SJCRH30 (cell line): ENCODE data around the gene LRRC25. TPM values are rescaled to one million over a fixed set of nuclear protein-coding genes. Genes with fewer than 3 reads are reported as not detected.
"Not testable (repeated sequence)": the region's sequence is repeated elsewhere in the genome, so short reads cannot be mapped to it uniquely, and the experiment has no call there.

ENCODE experiments used
- DNase-seq, 2 experiments: peaks; one replicate each; pipeline ENCODE4 v3.0.0-alpha.2; 2015 to 2020
- H3K27ac ChIP-seq: fragments of 250-450 bp; sonication (Bioruptor Pico); 2 replicates; pipeline ENCODE4 v1.5.1; 2020; ENCODE audit warnings: mild to moderate bottlenecking, moderate library complexity
- H3K27me3 ChIP-seq: fragments of 250-450 bp; sonication (Bioruptor Pico); 2 replicates; pipeline ENCODE4 v1.5.1; 2020; ENCODE audit warnings: mild to moderate bottlenecking, moderate library complexity
- H3K36me3 ChIP-seq: fragments of 250-450 bp; sonication (Bioruptor Pico); 2 replicates; pipeline ENCODE4 v1.5.1; 2020; ENCODE audit warnings: mild to moderate bottlenecking, moderate library complexity
- H3K4me1 ChIP-seq: fragments of 250-450 bp; sonication (Bioruptor Pico); 2 replicates; pipeline ENCODE4 v1.5.1; 2020; ENCODE audit warnings: mild to moderate bottlenecking, moderate library complexity
- H3K4me3 ChIP-seq: fragments of 250-450 bp; sonication (Bioruptor Pico); 2 replicates; pipeline ENCODE4 v1.5.1; 2020; ENCODE audit warnings: mild to moderate bottlenecking, moderate library complexity
- H3K9me3 ChIP-seq: fragments of 250-450 bp; sonication (Bioruptor Pico); replicated peaks from 2 replicates; pipeline ENCODE4 v1.5.1; 2020; ENCODE audit warnings: mild to moderate bottlenecking, moderate library complexity
- total RNA-seq: library from RNA; depleted of rRNA; stranded (reverse); fragments of >200 nt; shearing (Covaris generic); gene quantifications from 2 replicates; pipeline ENCODE4 v1.2.3, GENCODE V29; 2014

LRRC25 gene
- total RNA-seq, 1 experiment from 2014 or later, result not detected

DNA sequence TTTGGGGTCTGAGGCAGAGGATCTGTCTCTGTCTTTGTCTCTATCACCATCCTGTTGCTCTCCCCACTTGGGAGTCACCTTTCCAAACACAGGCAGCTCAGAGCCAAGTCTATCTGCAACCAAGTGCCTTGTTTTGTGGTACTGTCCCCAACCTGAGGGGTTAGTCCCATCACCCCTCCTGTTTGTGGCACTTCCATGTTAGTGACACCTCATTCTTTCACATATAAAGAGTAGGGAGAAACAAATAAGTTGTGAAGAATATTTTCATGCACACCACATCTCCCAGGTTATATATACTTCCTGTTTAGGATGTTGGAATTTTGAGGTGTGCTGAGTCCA, 7.7 kb downstream of the LRRC25 start:
- Histone ChIP-seq H3K27ac (no peak overlapping the region), H3K4me3 (no peak overlapping the region), H3K4me1 (peaks cover 2% of the 10 kb centered on the region; the same call in 1 of the 2 replicates), H3K9me3 (no peaks in the 10 kb centered on the region), H3K27me3 (no peaks in the 10 kb centered on the region), H3K36me3 (peaks cover 14% of the 10 kb centered on the region)
- no peak for DNase-seq

DNA sequence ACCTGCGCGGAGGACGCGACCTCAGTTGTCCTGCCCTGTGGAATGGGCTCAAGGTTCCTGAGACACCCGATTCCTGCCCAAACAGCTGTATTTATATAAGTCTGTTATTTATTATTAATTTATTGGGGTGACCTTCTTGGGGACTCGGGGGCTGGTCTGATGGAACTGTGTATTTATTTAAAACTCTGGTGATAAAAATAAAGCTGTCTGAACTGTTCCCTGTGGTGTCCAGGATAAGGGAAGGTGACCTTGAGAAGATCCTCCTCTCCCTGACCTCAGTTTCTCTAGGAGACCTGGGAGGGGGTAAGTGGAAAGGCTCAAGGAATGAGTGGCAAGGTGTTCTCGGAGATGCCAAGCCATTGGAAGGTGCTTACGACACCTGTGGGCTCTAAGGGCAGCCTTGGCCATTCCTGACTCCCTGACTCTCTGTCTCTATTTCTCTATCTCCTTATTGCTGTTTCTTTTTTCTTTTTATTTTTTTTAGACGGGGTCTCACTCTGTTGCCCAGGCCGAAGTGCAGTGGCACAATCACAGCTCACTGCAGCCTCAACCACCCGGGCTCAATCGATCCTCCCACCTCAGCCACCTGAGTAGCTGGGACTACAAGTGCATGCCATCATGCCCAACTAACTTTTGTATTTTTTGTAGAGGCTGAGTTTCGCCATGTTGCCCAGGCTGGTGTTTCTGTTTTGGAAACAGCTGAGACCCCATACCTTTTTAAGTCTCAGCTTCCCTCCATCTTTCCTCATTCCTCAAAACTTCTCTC, 8.3 kb downstream of the LRRC25 start:
- no peaks in the 10 kb centered on the region for H3K9me3 ChIP-seq
- no peak for DNase-seq
- no peak overlapping the region for H3K4me3 ChIP-seq
- no peaks in the 10 kb centered on the region for H3K27me3 ChIP-seq
- peaks cover 2% of the 10 kb centered on the region; the same call in 1 of the 2 replicates for H3K4me1 ChIP-seq
- peaks cover 14% of the 10 kb centered on the region for H3K36me3 ChIP-seq
- H3K27ac ChIP-seq, result no peak overlapping the region

DNA sequence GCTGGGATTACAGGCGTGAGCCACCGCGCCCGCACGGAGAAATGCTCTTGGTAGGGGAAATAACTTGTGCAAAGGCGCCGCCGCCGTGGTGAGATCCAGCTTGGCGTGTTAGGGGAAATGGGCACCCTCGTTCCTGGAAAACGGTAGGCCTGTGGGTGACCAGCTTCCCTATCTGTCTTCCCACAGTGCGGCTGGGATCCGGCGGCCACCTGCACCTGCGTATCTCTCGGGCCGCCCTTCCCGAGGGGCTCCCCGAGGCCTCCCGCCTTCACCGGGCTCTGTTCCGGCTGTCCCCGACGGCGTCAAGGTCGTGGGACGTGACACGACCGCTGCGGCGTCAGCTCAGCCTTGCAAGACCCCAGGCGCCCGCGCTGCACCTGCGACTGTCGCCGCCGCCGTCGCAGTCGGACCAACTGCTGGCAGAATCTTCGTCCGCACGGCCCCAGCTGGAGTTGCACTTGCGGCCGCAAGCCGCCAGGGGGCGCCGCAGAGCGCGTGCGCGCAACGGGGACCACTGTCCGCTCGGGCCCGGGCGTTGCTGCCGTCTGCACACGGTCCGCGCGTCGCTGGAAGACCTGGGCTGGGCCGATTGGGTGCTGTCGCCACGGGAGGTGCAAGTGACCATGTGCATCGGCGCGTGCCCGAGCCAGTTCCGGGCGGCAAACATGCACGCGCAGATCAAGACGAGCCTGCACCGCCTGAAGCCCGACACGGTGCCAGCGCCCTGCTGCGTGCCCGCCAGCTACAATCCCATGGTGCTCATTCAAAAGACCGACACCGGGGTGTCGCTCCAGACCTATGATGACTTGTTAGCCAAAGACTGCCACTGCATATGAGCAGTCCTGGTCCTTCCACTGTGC, 9.1 kb downstream of the LRRC25 start:
- peak in 1 of 2 experiments; percentile 52 for DNase-seq
- Histone ChIP-seq H3K36me3 (peaks cover 14% of the 10 kb centered on the region), H3K27ac (no peak overlapping the region), H3K4me3 (no peak overlapping the region), H3K27me3 (no peaks in the 10 kb centered on the region), H3K4me1 (peaks cover 4% of the 10 kb centered on the region; the same call in 1 of the 2 replicates), H3K9me3 (no peaks in the 10 kb centered on the region)

DNA sequence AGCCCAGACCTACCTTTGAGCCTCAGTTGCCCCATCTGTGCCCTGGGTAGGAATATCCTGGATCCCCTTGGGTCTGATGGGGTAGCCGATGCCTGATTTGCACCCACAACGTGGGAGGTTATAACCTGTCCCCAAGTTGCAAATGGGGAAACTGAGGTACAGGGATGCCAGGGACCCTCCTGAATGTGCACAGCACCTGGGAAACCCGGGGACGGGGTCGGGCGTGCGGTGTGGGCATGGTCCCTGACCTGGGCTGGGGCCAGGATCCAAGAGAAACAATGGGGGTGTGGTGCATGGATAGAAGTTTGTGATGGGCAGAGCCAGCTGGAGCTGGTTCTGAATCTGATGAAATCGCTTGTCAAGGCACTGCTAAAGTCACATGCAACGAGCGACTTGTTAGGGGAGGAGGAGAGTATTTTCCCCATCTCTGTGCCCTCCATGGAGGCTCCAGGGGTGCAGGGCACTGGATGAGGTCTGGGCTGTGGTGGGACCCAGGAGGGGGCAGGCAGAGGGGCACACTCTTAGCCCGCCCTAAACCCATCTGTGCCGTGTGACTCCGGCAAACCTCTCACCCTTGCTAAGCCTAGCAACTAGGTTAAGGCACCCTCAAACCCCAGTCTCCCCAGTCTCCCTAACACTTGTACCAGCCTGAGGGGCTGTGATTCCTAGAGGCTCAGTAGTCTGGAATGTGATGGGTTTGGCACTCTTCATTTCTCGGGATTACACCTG, 10.7 kb downstream of the LRRC25 start:
- Histone ChIP-seq H3K36me3 (peaks cover 14% of the 10 kb centered on the region), H3K4me1 (peaks cover 10% of the 10 kb centered on the region), H3K27me3 (no peaks in the 10 kb centered on the region), H3K9me3 (no peaks in the 10 kb centered on the region), H3K4me3 (peak overlapping the region; percentile 71), H3K27ac (peak overlapping the region; percentile 91)
- DNase-seq, result peak; percentile 85 to 91

DNA sequence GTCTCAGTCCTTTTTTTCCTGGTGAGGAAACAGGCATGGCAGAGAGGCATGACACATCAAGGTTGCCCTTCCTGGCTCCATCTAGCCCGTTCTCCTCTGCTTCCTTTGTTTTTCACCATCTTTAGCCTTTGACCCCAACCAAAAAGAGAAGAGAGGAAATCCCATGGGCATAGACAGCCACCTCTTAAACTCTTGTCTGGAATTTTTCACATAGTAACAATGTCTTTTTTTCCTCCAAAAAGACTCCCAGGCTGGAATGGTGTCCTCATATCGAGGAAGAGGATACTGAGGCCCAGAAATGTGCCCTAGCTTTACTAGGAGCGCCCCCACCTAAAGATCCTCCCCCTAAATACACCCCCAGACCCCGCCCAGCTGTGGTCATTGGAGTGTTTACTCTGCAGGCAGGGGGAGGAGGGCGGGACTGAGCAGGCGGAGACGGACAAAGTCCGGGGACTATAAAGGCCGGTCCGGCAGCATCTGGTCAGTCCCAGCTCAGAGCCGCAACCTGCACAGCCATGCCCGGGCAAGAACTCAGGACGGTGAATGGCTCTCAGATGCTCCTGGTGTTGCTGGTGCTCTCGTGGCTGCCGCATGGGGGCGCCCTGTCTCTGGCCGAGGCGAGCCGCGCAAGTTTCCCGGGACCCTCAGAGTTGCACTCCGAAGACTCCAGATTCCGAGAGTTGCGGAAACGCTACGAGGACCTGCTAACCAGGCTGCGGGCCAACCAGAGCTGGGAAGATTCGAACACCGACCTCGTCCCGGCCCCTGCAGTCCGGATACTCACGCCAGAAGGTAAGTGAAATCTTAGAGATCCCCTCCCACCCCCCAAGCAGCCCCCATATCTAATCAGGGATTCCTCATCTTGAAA, 11.5 kb downstream of the LRRC25 start, which contains the start of gene GDF15:
TSS of gene GDF15 (plus strand) at position 484 of the 868 bp plus-strand sequence. CDS start at position 516, 32 bp downstream.
- Histone ChIP-seq H3K9me3 (no peaks in the 10 kb centered on the region), H3K27me3 (no peaks in the 10 kb centered on the region), H3K4me1 (peaks cover 10% of the 10 kb centered on the region), H3K4me3 (peak within 1 kb of the TSS; percentile 71), H3K27ac (peak within 1 kb of the TSS; percentile 91), H3K36me3 (peaks cover 14% of the 10 kb centered on the region)
- peak; percentile 84 to 89 for DNase-seq

DNA sequence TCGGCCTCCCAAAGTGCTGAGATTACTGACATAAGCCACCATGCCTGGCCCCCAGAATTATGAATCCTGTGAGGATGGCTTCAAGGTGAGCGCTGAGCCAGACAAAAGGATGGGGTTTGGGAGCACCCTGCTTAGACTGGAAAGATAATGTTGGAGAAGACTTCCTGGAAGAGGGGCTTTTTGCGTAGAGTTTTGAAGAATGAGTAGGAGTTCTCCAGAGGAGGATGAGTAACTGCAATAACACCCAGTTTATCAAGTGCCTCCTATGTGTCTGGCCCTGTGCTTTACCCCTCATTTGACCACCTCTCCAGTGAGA, 12.1 kb downstream of the LRRC25 start:
- Histone ChIP-seq H3K36me3 (peaks cover 14% of the 10 kb centered on the region), H3K27me3 (no peaks in the 10 kb centered on the region), H3K27ac (no peak overlapping the region), H3K4me3 (no peak overlapping the region; the same call in 1 of the 2 replicates), H3K9me3 (no peaks in the 10 kb centered on the region), H3K4me1 (peaks cover 10% of the 10 kb centered on the region)
- no peak for DNase-seq

DNA sequence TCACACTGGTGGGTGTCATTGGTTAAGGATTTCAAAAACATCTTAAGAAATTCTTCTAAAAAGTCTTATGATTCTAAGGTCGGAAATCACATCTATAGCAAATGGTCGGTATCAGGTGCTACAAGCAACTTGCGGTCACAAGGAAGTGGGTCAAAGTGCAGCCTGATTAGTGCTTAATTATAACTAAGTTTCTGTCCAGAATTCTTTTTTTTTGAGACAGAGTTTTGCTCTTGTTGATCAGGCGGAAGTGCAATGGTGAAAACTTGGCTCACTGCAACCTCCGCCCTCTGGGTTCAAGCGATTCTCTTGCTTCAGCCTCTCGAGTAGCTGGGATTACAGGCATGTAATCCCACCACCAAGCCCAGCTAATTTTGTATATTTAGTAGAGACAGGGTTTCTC, 12.6 kb downstream of the LRRC25 start:
- DNase-seq, result no peak
- no peak overlapping the region for H3K27ac ChIP-seq
- H3K4me1 ChIP-seq, result peaks cover 14% of the 10 kb centered on the region
- no peak overlapping the region for H3K4me3 ChIP-seq
- no peaks in the 10 kb centered on the region for H3K9me3 ChIP-seq
- H3K36me3 ChIP-seq, result peaks cover 12% of the 10 kb centered on the region
- no peaks in the 10 kb centered on the region for H3K27me3 ChIP-seq

DNA sequence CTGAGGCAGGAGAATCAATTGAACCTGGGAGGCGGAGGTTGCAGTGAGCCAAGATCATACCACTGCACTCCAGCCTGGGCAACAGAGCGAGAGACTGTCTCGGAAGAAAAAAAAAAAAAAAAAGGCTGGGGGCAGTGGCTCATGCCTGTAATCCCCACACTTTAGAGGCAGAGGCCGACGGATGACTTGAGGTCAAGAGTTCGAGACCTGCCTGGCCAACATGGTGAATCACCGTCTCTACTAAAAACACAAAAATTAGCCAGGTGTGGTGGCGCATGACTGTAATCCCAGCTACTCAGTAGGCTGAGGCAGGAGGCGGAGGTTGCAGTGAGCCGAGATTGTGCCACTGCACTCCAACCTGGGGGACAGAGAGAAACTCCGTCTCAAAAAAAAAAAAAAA, 13.8 kb downstream of the LRRC25 start:
- not testable (repeated sequence) for H3K4me3 ChIP-seq, DNase-seq, H3K36me3 ChIP-seq, H3K9me3 ChIP-seq, H3K27me3 ChIP-seq, H3K27ac ChIP-seq
- peaks cover 14% of the 10 kb centered on the region for H3K4me1 ChIP-seq

DNA sequence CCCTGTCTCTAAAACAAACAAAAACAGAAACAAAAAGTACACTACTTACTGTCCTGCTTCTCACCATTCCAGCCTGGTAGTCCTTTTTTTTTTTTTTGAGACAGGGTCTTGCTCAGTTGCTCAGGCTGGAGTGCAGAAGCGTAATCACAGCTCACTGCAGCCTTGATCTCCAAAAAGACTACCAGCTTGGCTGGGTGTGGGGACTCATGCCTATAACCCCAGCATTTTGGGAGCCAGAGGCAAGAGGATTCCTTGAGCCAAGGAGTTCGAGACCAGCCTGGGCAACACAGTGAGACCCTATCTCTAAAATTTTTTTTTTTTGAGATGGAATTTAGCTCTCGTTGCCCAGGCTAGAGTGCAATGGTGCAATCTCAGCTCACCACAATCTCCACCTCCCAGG, 16.6 kb downstream of the LRRC25 start:
- Histone ChIP-seq H3K36me3 (no peaks in the 10 kb centered on the region), H3K4me1 (peaks cover 18% of the 10 kb centered on the region), H3K27ac (no peak overlapping the region), H3K27me3 (no peaks in the 10 kb centered on the region), H3K9me3 (no peaks in the 10 kb centered on the region), H3K4me3 (no peak overlapping the region)
- no peak for DNase-seq

DNA sequence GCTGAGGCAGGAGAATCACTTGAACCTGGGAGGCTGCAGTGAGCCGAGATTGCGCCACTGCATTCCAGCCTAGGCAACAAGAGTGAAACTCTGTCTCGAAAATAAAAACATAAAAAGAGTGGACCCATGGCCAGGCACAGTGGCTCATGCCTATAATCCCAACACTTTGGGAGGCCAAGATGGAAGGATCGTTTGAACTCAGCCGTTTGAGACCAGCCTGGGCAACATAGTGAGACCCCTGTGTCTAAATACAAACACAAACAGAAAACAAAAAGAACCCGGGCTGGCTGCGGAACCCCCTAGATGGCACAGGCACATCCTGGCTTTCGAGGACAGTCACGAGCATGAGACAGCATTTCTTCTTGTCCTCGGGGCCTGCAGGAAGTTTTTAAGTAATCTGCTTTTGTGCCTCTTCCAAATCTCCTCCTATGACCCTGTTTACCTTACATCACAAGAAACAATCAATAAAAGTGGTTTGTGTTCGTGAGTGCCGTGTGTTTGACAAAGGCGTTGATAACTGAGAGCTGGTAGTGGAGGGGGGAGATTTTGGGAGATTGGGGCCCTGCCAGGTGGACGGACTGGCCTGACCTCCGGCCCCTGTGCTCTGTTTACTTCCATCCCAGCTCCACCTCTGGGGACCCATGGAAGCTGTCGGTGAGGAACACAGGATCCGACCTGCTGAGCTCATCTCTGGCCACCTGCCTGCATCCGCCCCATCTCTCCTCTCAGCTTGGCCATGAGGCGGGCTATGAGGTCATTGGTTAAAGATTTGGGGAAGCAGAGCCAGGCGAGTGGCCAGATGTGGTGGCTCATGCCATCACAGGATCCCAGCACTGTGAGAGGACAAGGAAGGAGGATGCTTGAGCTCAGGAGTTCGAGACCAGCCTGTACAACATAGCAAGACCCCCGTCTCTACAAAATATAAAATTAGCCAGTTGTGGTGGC, 17.3 kb downstream of the LRRC25 start:
- no peak overlapping the region for H3K27ac ChIP-seq
- H3K27me3 ChIP-seq, result no peaks in the 10 kb centered on the region
- H3K4me1 ChIP-seq, result peaks cover 23% of the 10 kb centered on the region
- H3K9me3 ChIP-seq, result no peaks in the 10 kb centered on the region
- peak; percentile 71 to 72 for DNase-seq
- no peak overlapping the region for H3K4me3 ChIP-seq
- H3K36me3 ChIP-seq, result no peaks in the 10 kb centered on the region

DNA sequence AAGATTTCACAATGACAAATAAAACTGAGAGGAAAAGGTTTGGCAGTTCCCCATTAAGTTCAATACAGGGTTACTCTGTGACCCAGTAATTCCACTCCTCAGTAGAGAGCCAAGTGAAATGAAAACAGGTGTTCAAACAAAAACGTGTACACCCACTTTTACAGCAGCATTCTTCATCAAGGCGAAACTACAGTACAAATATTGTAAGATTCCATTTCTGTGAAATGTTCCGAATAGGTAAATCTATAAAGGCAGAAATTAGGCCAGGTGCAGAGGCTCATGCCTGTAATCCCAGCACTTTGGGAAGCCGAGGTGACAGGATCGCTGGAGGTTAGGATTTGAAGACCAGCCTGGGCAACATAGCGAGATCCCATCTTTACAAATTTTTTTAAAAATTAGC, 20.4 kb downstream of the LRRC25 start:
- Histone ChIP-seq H3K4me1 (peaks cover 35% of the 10 kb centered on the region), H3K9me3 (no peaks in the 10 kb centered on the region), H3K4me3 (no peak overlapping the region), H3K27me3 (no peaks in the 10 kb centered on the region), H3K27ac (no peak overlapping the region), H3K36me3 (no peaks in the 10 kb centered on the region)
- DNase-seq, result no peak

DNA sequence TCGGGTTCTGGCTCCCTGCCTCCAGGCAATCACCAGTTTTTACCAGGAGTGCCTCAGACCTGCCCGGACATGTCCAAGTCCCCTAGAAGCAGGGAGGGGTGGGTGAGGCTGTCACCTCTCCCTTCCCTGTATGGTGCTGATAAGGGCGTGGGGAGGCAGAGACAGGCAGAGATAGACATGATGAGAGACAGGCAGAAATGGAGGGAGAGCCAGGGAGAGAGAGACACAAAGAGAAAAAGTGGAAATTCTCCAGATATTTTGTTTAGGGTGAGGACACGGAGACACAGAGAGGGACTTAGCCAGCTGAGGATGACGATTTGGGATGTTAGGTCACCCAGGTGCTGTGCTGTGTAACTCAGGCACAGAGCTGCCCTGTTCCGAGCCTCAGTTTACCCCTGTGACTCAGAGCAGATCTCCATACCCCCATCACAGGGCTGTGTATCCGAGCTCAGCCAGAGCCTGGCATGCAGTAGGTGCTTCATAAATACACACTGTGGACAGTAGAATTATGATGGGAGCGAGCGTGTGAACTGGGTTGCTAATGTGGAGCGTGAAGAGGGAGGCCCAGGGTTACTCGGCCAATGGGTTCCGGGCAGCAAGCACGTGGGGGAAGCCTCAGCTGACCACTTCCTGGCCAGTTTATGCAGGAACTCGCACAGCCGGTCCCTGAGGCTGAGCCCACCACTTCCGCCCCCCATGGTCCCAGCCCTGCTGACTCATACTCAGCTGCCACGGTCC, 23.4 kb downstream of the LRRC25 start:
- peak; percentile 99 for DNase-seq
- Histone ChIP-seq H3K9me3 (no peaks in the 10 kb centered on the region), H3K27me3 (no peaks in the 10 kb centered on the region), H3K4me1 (peaks cover 42% of the 10 kb centered on the region), H3K27ac (peak overlapping the region; percentile 99), H3K4me3 (peak overlapping the region; percentile 4; the same call in 1 of the 2 replicates), H3K36me3 (no peaks in the 10 kb centered on the region)
